WERI-Rb-1 (cell line): ENCODE measurements around the gene DCDC1.

Experiments used
- DNase-seq: peaks from one replicate; pipeline ENCODE4 v3.0.0-alpha.2; 2020
- H3K27ac ChIP-seq: fragments of 250-450 bp; sonication (Bioruptor Pico); 2 replicates; pipeline ENCODE4 v1.5.1; 2020; ENCODE audit warnings: mild to moderate bottlenecking, moderate library complexity
- H3K27me3 ChIP-seq: fragments of 250-450 bp; sonication (Bioruptor Pico); 2 replicates; pipeline ENCODE4 v1.5.1; 2021; ENCODE audit warnings: mild to moderate bottlenecking, low read depth, moderate library complexity; ENCODE audit not compliant: insufficient read depth, severe bottlenecking
- H3K36me3 ChIP-seq: fragments of 250-450 bp; sonication (Bioruptor Pico); 2 replicates; pipeline ENCODE4 v1.5.1; 2020; ENCODE audit warnings: mild to moderate bottlenecking, moderate library complexity
- H3K4me3 ChIP-seq: 2 replicates; pipeline ENCODE4 v1.5.1; 2011; ENCODE audit warnings: low read depth, mild to moderate bottlenecking, control low read depth, low read length
- H3K9me3 ChIP-seq: fragments of 250-450 bp; sonication (Bioruptor Pico); 2 replicates; pipeline ENCODE4 v1.5.1; 2021; ENCODE audit warnings: mild to moderate bottlenecking, moderate library complexity; ENCODE audit not compliant: severe bottlenecking
- CTCF ChIP-seq: IDR thresholded peaks from 2 replicates; pipeline ENCODE4 v1.5.1; 2011; ENCODE audit warnings: low read depth, mild to moderate bottlenecking, control low read depth, inconsistent platforms, low read length

DCDC1 gene

GRCh38 chr11:31045335-31045734 is 324.2 kb downstream of the DCDC1 start:
- Histone ChIP-seq H3K9me3 (no peaks in the 10 kb centered on the region), H3K36me3 (no peaks in the 10 kb centered on the region), H3K27me3 (no peaks in the 10 kb centered on the region), H3K27ac (no peak overlapping the region), H3K4me3 (no peak overlapping the region)
- 0 out of 2 replicates have a peak, but pooled peaks have one; percentile 24 for TF ChIP-seq CTCF
- no peak for DNase-seq

GRCh38 chr11:31030138-31030792 is 339.3 kb downstream of the DCDC1 start:
- Histone ChIP-seq H3K36me3 (no peaks in the 10 kb centered on the region), H3K4me3 (no peak overlapping the region), H3K27me3 (no peaks in the 10 kb centered on the region), H3K9me3 (no peaks in the 10 kb centered on the region), H3K27ac (no peak overlapping the region)
- TF ChIP-seq CTCF: no peak
- no peak for DNase-seq

GRCh38 chr11:31026315-31026714 is 343.2 kb downstream of the DCDC1 start:
- DNase-seq: no peak
- H3K27ac ChIP-seq: no peak overlapping the region
- no peak for TF ChIP-seq CTCF
- no peaks in the 10 kb centered on the region for H3K36me3 ChIP-seq
- no peak overlapping the region for H3K4me3 ChIP-seq
- H3K9me3 ChIP-seq: no peaks in the 10 kb centered on the region
- no peaks in the 10 kb centered on the region for H3K27me3 ChIP-seq

GRCh38 chr11:31022080-31022479 is 347.5 kb downstream of the DCDC1 start:
- Histone ChIP-seq H3K27ac (no peak overlapping the region), H3K36me3 (no peaks in the 10 kb centered on the region), H3K27me3 (no peaks in the 10 kb centered on the region), H3K9me3 (no peaks in the 10 kb centered on the region), H3K4me3 (no peak overlapping the region)
- DNase-seq: no peak
- TF ChIP-seq CTCF: no peak

GRCh38 chr11:31019786-31020185 is 349.8 kb downstream of the DCDC1 start:
- Histone ChIP-seq H3K27ac (no peak overlapping the region), H3K27me3 (no peaks in the 10 kb centered on the region), H3K4me3 (no peak overlapping the region), H3K9me3 (no peaks in the 10 kb centered on the region), H3K36me3 (no peaks in the 10 kb centered on the region)
- DNase-seq: no peak
- no peak for TF ChIP-seq CTCF

GRCh38 chr11:31005202-31005601 is 364.3 kb downstream of the DCDC1 start:
- no peak for TF ChIP-seq CTCF
- Histone ChIP-seq H3K36me3 (no peaks in the 10 kb centered on the region), H3K27ac (no peak overlapping the region), H3K4me3 (no peak overlapping the region), H3K27me3 (no peaks in the 10 kb centered on the region), H3K9me3 (no peaks in the 10 kb centered on the region)
- DNase-seq: no peak
